Vagina (tissue), 2 donors: ENCODE results near the gene TCAIM. TPM values are rescaled to one million over a fixed set of nuclear protein-coding genes. Genes with fewer than 3 reads are reported as not detected.

Experiments
- DNase-seq, 2 donors: peaks; one replicate each; pipeline ENCODE4 v3.0.0-alpha.2; 2017; ENCODE audit errors: extremely low spot score in 2 of 2
- H3K27ac ChIP-seq: fragments of 200-600 bp; sonication (generic); one replicate; pipeline ENCODE4 v1.5.1; 2019
- H3K27me3 ChIP-seq: fragments of 200-600 bp; sonication (generic); one replicate; pipeline ENCODE4 v1.5.1; 2019
- H3K36me3 ChIP-seq, 2 donors: fragments of 200-600 bp; sonication (generic); one replicate each; pipeline ENCODE4 v1.5.1; 2017 to 2019
- H3K4me1 ChIP-seq: fragments of 200-600 bp; sonication (generic); one replicate; pipeline ENCODE4 v1.5.1; 2019
- H3K4me3 ChIP-seq, 2 donors: fragments of 200-600 bp; sonication (generic); 1 replicate in 1 of 2; 2 replicates in 1 of 2; pipeline ENCODE4 v1.5.1; 2016 to 2019
- H3K9me3 ChIP-seq: fragments of 200-600 bp; sonication (generic); one replicate; pipeline ENCODE4 v1.5.1; 2019
- POLR2A ChIP-seq, 2 donors: fragments of 450-650 bp; IDR thresholded peaks; one replicate each; pipeline ENCODE4 v1.6.1; 2017; ENCODE audit warnings: antibody characterized with exemption in 2 of 2, mild to moderate bottlenecking in 2 of 2, moderate library complexity in 2 of 2
- POLR2AphosphoS5 ChIP-seq, 2 donors: sonication (generic); formaldehyde crosslinking; IDR thresholded peaks; one replicate each; pipeline ENCODE4 v1.9.0; 2017; ENCODE audit warnings: antibody characterized with exemption in 2 of 2, mild to moderate bottlenecking in 2 of 2, low read depth in 1 of 2; ENCODE audit not compliant: insufficient read depth in 1 of 2
- intact Hi-C: fragments of 100-400 bp; cut with DNase I; formaldehyde crosslinking; loops from one replicate; pipeline ENCODE4 v1.15.1; 2023
- total RNA-seq: library from RNA; depleted of rRNA; stranded (reverse); fragments of >200 nt; gene quantifications from one replicate; pipeline ENCODE4 v1.2.3, GENCODE V29; 2016
- TF ChIP-seq, protein P1 (sequence below), 3 experiments: fragments of 450-650 bp in 2 of 3; fragments of 200-600 bp in 1 of 3; sonication (generic) in 1 of 3; IDR thresholded peaks; one replicate each; pipeline ENCODE4 v1.5.1; 2017 to 2019; ENCODE audit warnings: antibody characterized with exemption in 3 of 3, mild to moderate bottlenecking in 2 of 3, moderate library complexity in 2 of 3

TCAIM gene
- total RNA-seq, 1 donor from 2014 or later = 17.9 TPM

DNA sequence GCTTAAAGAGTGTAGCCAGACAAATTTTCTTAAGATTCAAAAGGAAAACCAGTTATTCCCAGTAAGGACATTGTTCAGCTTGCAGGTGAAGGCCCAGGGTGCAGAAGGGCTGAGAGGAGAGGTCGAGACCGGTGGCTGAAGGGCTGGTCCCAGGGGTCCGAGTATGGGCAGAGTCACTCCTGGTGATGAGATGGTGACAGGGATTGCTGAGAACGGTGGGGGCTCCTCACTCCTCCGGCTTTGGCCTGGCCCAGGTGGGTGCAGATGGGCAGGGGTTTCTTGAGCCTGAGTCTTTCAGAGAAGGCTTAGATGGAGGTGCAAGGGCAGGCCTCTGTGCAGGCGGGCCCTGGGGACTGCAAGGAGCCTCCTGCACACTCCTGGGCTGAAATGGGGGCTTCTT lies 82.7 kb downstream of the TCAIM start:
- no peaks in the 10 kb centered on the region for H3K36me3 ChIP-seq
- H3K27ac ChIP-seq = no peak overlapping the region
- no peak overlapping the region for H3K4me3 ChIP-seq
- H3K27me3 ChIP-seq = no peaks in the 10 kb centered on the region
- H3K4me1 ChIP-seq = no peaks in the 10 kb centered on the region
- H3K9me3 ChIP-seq = no peaks in the 10 kb centered on the region
- TF ChIP-seq, protein P1, sequence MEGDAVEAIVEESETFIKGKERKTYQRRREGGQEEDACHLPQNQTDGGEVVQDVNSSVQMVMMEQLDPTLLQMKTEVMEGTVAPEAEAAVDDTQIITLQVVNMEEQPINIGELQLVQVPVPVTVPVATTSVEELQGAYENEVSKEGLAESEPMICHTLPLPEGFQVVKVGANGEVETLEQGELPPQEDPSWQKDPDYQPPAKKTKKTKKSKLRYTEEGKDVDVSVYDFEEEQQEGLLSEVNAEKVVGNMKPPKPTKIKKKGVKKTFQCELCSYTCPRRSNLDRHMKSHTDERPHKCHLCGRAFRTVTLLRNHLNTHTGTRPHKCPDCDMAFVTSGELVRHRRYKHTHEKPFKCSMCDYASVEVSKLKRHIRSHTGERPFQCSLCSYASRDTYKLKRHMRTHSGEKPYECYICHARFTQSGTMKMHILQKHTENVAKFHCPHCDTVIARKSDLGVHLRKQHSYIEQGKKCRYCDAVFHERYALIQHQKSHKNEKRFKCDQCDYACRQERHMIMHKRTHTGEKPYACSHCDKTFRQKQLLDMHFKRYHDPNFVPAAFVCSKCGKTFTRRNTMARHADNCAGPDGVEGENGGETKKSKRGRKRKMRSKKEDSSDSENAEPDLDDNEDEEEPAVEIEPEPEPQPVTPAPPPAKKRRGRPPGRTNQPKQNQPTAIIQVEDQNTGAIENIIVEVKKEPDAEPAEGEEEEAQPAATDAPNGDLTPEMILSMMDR (IDR thresholded peaks at IDR 0.05) = no peak
- DNase-seq = peak; percentile 70
- intact Hi-C loops = no loop called here

DNA sequence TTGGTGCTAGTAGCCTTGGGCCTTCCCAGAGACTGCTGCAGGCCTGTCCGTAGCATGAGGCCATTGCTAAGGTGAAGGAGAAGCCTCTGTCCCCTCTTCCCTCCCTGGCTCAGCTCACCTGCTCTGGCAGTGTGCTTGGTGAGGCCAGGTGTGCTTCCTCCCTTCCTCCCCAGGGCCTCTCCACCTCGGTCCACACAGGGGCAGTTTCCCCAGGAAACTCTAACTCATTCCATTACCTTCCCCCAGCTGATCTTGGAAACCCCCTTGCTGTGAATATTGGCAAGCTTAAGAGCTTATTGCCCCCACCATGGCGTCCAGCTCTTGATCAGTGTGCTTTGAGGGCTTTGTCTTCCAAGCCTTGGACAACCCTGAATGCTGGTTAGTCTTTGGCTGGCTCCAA lies 86.2 kb downstream of the TCAIM start:
- no peak for TF ChIP-seq POLR2A (IDR thresholded peaks at IDR 0.05)
- no peak for TF ChIP-seq POLR2AphosphoS5 (IDR thresholded peaks at IDR 0.05; ENCODE audit: insufficient read depth in 1 of 2, low read depth in 1 of 2)
- TF ChIP-seq, protein P1 (IDR thresholded peaks at IDR 0.05) = no peak
- DNase-seq = no peak
- Histone ChIP-seq H3K4me3 (no peak overlapping the region), H3K9me3 (no peaks in the 10 kb centered on the region), H3K27ac (no peak overlapping the region), H3K4me1 (no peaks in the 10 kb centered on the region), H3K36me3 (no peaks in the 10 kb centered on the region), H3K27me3 (no peaks in the 10 kb centered on the region)
- intact Hi-C loops = no loop called here

DNA sequence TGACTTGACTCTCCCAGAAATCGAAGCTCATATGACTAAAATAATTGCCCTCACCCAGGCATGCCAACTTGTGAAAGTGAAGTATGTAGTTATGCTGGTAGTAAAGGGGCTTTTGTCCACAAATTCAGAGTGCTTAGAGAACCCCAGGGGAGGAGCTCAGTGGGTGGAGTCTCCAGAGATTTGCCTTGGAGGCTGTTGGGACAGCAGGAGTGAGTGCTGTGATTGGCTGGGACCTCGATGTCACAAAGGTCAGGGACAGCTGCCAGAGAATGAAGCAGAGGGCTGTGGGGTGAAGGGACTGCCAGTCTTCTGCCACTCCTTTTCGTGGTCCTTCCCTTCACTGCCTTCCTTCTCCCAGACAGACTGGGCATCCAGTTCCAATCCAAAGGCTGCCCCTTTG lies 89.1 kb downstream of the TCAIM start:
- no peak for DNase-seq
- Histone ChIP-seq H3K27ac (no peak overlapping the region), H3K9me3 (no peaks in the 10 kb centered on the region), H3K36me3 (no peaks in the 10 kb centered on the region), H3K4me1 (no peaks in the 10 kb centered on the region), H3K4me3 (no peak overlapping the region), H3K27me3 (no peaks in the 10 kb centered on the region)
- TF ChIP-seq POLR2AphosphoS5 (IDR thresholded peaks at IDR 0.05; ENCODE audit: insufficient read depth in 1 of 2, low read depth in 1 of 2) (no peak), POLR2A (IDR thresholded peaks at IDR 0.05) (no peak)
- TF ChIP-seq, protein P1 (IDR thresholded peaks at IDR 0.05) = no peak
- intact Hi-C loops = no loop called here

DNA sequence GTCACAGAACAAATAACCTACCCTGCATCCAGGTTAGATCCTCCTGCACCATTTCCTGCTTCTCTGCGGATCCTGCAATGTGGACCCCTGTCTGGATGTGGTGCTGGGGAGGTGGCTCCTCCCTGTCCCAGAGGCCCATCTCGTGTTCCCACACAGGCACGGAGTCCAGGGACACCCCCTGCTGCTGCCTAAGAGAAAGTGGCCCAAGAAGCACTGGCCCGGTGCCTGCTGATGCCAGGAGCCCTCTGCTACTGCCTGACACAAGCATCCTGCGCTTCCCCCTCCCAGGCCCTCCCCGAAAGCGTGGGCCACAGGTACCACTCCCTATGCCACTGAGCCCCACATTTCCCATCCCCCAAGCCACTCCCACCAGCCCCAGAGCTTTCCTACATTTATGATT lies 90.3 kb downstream of the TCAIM start:
- no peak for DNase-seq
- intact Hi-C loops = no loop called here
- Histone ChIP-seq H3K27me3 (no peaks in the 10 kb centered on the region), H3K36me3 (no peaks in the 10 kb centered on the region), H3K4me1 (no peaks in the 10 kb centered on the region), H3K9me3 (no peaks in the 10 kb centered on the region), H3K27ac (no peak overlapping the region), H3K4me3 (no peak overlapping the region)
- TF ChIP-seq POLR2AphosphoS5 (IDR thresholded peaks at IDR 0.05; ENCODE audit: insufficient read depth in 1 of 2, low read depth in 1 of 2) (no peak), POLR2A (IDR thresholded peaks at IDR 0.05) (no peak)
- TF ChIP-seq, protein P1 (IDR thresholded peaks at IDR 0.05) = no peak

DNA sequence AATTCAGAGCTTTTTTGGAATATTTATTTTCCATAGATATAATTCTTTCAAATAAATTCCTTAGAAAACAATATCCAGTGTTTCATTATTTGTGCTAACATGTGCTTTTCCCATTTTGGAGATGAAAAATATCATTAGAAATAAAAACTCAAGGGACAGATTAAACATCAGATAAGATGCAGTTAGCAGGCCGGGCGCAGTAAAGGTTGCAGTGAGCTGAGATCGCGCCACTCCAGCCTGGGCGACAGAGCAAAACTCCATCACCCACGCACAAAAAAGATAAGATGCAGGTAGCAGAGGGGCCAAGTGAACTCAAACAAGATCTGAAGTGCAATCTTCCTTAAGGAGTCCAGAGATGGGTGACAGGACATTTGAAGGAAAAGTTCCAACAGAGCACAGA lies 90.9 kb downstream of the TCAIM start:
- intact Hi-C loops = no loop called here
- TF ChIP-seq, protein P1 (IDR thresholded peaks at IDR 0.05) = no peak
- TF ChIP-seq POLR2AphosphoS5 (IDR thresholded peaks at IDR 0.05; ENCODE audit: insufficient read depth in 1 of 2, low read depth in 1 of 2) = no peak
- no peak for TF ChIP-seq POLR2A (IDR thresholded peaks at IDR 0.05)
- H3K9me3 ChIP-seq = no peaks in the 10 kb centered on the region
- no peaks in the 10 kb centered on the region for H3K27me3 ChIP-seq
- H3K4me1 ChIP-seq = no peaks in the 10 kb centered on the region
- no peak overlapping the region for H3K27ac ChIP-seq
- H3K4me3 ChIP-seq = no peak overlapping the region
- no peak for DNase-seq
- H3K36me3 ChIP-seq = no peaks in the 10 kb centered on the region
